HEK293 (cell line): ENCODE data around the gene ZNF574.
A peak's percentile ranks its signal among the peaks of the same experiment; 100 is the strongest.

Source experiments
- CTCF ChIA-PET: fragments of 350-600 bp; formaldehyde crosslinking; extraction: SDS; loops from one replicate; lab custom pipeline; 2021; ENCODE audit warnings: antibody characterized with exemption; lab: Yijun Ruan, JAX
- POLR2A ChIA-PET: fragments of 300-600 bp; formaldehyde crosslinking; extraction: SDS; loops from one replicate; lab custom pipeline; 2020; ENCODE audit warnings: antibody characterized with exemption, inconsistent platforms; lab: Yijun Ruan, JAX
- H3K27ac ChIP-seq: fragments of 200-500 bp; sonication (Bioruptor generic); 2 replicates; pipeline ENCODE4 v1.5.1; 2014; ENCODE audit warnings: low read depth, low read length, control low read depth, inconsistent platforms; ENCODE audit errors: extremely low read depth
- H3K36me3 ChIP-seq, 2 experiments: fragments of 200-500 bp in 1 of 2; sonication (Bioruptor generic) in 1 of 2; 1 replicate in 1 of 2; 2 replicates in 1 of 2; pipeline ENCODE4 v1.5.1; 2014 to 2017; ENCODE audit warnings: inconsistent platforms in 2 of 2, low read length in 2 of 2; ENCODE audit not compliant: control insufficient read depth in 2 of 2, insufficient read depth in 1 of 2
- H3K4me1 ChIP-seq: fragments of 200-500 bp; sonication (Bioruptor generic); 2 replicates; pipeline ENCODE4 v1.5.1; 2014; ENCODE audit warnings: mild to moderate bottlenecking, low read length, inconsistent platforms; ENCODE audit not compliant: control insufficient read depth, insufficient read depth
- H3K4me3 ChIP-seq: 2 replicates; pipeline ENCODE4 v1.5.1; 2011; ENCODE audit warnings: low read depth, mild to moderate bottlenecking, control low read depth, low read length, moderate library complexity
- H3K9me3 ChIP-seq: fragments of 200-500 bp; sonication (Bioruptor generic); 2 replicates; pipeline ENCODE4 v1.5.1; 2014; ENCODE audit warnings: low read depth, low read length, inconsistent platforms; ENCODE audit not compliant: control insufficient read depth, insufficient read depth
- AEBP2 ChIP-seq: fragments of 450-650 bp; formaldehyde crosslinking; IDR thresholded peaks from 2 replicates; pipeline ENCODE4 v1.5.1; 2016; ENCODE audit warnings: missing biosample characterization, missing genetic modification characterization, borderline replicate concordance
- EGR2 ChIP-seq: fragments of 450-650 bp; formaldehyde crosslinking; IDR thresholded peaks from 2 replicates; pipeline ENCODE4 v1.5.1; 2016; ENCODE audit warnings: low read depth, missing biosample characterization, missing genetic modification characterization
- GFI1B ChIP-seq: fragments of 450-650 bp; formaldehyde crosslinking; IDR thresholded peaks from 2 replicates; pipeline ENCODE4 v1.5.1; 2016; ENCODE audit warnings: missing biosample characterization, missing genetic modification characterization
- HOXA7 ChIP-seq: sonication (generic); formaldehyde crosslinking; IDR thresholded peaks from 2 replicates; pipeline ENCODE4 v1.8.1; 2022; ENCODE audit warnings: missing genetic modification reagents, borderline replicate concordance
- HOXD13 ChIP-seq: sonication (generic); formaldehyde crosslinking; IDR thresholded peaks from 2 replicates; pipeline ENCODE4 v1.8.0; 2022; ENCODE audit warnings: missing genetic modification reagents, borderline replicate concordance
- MEIS1 ChIP-seq: sonication (generic); formaldehyde crosslinking; IDR thresholded peaks from 2 replicates; pipeline ENCODE4 v1.8.1; 2022; ENCODE audit warnings: missing genetic modification reagents, mild to moderate bottlenecking, borderline replicate concordance
- OVOL3 ChIP-seq: fragments of 450-650 bp; formaldehyde crosslinking; IDR thresholded peaks from 2 replicates; pipeline ENCODE4 v1.5.1; 2016; ENCODE audit warnings: missing biosample characterization, missing genetic modification characterization
- PRDM1 ChIP-seq: fragments of 450-650 bp; formaldehyde crosslinking; IDR thresholded peaks from 2 replicates; pipeline ENCODE4; 2016; ENCODE audit warnings: missing biosample characterization, missing genetic modification characterization
- SETDB1 ChIP-seq: IDR thresholded peaks from one replicate; pipeline ENCODE4 v1.6.1; 2017; ENCODE audit warnings: mild to moderate bottlenecking, low read length, moderate library complexity, mixed read lengths; ENCODE audit not compliant: insufficient read length
- SP2 ChIP-seq: fragments of 450-650 bp; formaldehyde crosslinking; IDR thresholded peaks from 2 replicates; pipeline ENCODE4 v1.5.1; 2016; ENCODE audit warnings: missing biosample characterization, missing genetic modification characterization
- SP7 ChIP-seq: fragments of 450-650 bp; formaldehyde crosslinking; IDR thresholded peaks from 2 replicates; pipeline ENCODE4 v1.5.1; 2016; ENCODE audit warnings: missing biosample characterization, missing genetic modification characterization
- ZBTB21 ChIP-seq: fragments of 450-650 bp; formaldehyde crosslinking; IDR thresholded peaks from 2 replicates; pipeline ENCODE4 v1.5.1; 2017; ENCODE audit warnings: missing biosample characterization, missing genetic modification characterization
- ZNF155 ChIP-seq: fragments of 450-650 bp; formaldehyde crosslinking; IDR thresholded peaks from 2 replicates; pipeline ENCODE4 v1.5.1; 2016; ENCODE audit warnings: missing biosample characterization, missing genetic modification characterization
- ZNF19 ChIP-seq: fragments of 450-650 bp; formaldehyde crosslinking; IDR thresholded peaks from 2 replicates; pipeline ENCODE4; 2016; ENCODE audit warnings: missing biosample characterization, missing genetic modification characterization, low read depth
- ZNF23 ChIP-seq: fragments of 450-650 bp; formaldehyde crosslinking; IDR thresholded peaks from 2 replicates; pipeline ENCODE4 v1.5.1; 2016; ENCODE audit warnings: missing biosample characterization, missing genetic modification characterization, borderline replicate concordance
- ZNF266 ChIP-seq: fragments of 450-650 bp; formaldehyde crosslinking; IDR thresholded peaks from 2 replicates; pipeline ENCODE4 v1.5.1; 2016; ENCODE audit warnings: missing biosample characterization, missing genetic modification characterization, low read depth
- ZNF341 ChIP-seq: fragments of 450-650 bp; formaldehyde crosslinking; IDR thresholded peaks from 2 replicates; pipeline ENCODE4; 2016; ENCODE audit warnings: low read depth, missing biosample characterization, missing genetic modification characterization
- ZNF366 ChIP-seq: fragments of 450-650 bp; formaldehyde crosslinking; conservative IDR thresholded peaks from 2 replicates; pipeline ENCODE4 v1.5.1; 2016; ENCODE audit warnings: missing biosample characterization, missing genetic modification characterization
- ZNF433 ChIP-seq: fragments of 450-650 bp; formaldehyde crosslinking; IDR thresholded peaks from 2 replicates; pipeline ENCODE4 v1.5.1; 2016; ENCODE audit warnings: missing biosample characterization, missing genetic modification characterization, low read depth
- ZNF514 ChIP-seq: fragments of 450-650 bp; formaldehyde crosslinking; IDR thresholded peaks from 2 replicates; pipeline ENCODE4 v1.5.1; 2016; ENCODE audit warnings: missing biosample characterization, missing genetic modification characterization
- ZNF585B ChIP-seq: fragments of 450-650 bp; formaldehyde crosslinking; IDR thresholded peaks from 2 replicates; pipeline ENCODE4 v1.5.1; 2016; ENCODE audit warnings: missing biosample characterization, missing genetic modification characterization
- ZNF707 ChIP-seq: fragments of 450-650 bp; formaldehyde crosslinking; IDR thresholded peaks from 2 replicates; pipeline ENCODE4 v1.5.1; 2016; ENCODE audit warnings: missing biosample characterization, missing genetic modification characterization
- ZNF792 ChIP-seq: fragments of 450-650 bp; formaldehyde crosslinking; IDR thresholded peaks from 2 replicates; pipeline ENCODE4 v1.5.1; 2016; ENCODE audit warnings: missing biosample characterization, missing genetic modification characterization
- TF ChIP-seq, protein P1 (sequence below): fragments of 450-650 bp; formaldehyde crosslinking; IDR thresholded peaks from 2 replicates; pipeline ENCODE4 v1.5.1; 2017; ENCODE audit warnings: missing biosample characterization, missing genetic modification characterization
- TF ChIP-seq, protein P2 (sequence below): fragments of 450-650 bp; formaldehyde crosslinking; IDR thresholded peaks from 2 replicates; pipeline ENCODE4 v1.5.1; 2016; ENCODE audit warnings: missing biosample characterization, missing genetic modification characterization
- TF ChIP-seq, protein P3 (sequence below): IDR thresholded peaks from 2 replicates; pipeline ENCODE4 v1.6.1; 2011; ENCODE audit warnings: mild to moderate bottlenecking, low read depth, low read length, borderline replicate concordance

The ZNF574 gene

DNA sequence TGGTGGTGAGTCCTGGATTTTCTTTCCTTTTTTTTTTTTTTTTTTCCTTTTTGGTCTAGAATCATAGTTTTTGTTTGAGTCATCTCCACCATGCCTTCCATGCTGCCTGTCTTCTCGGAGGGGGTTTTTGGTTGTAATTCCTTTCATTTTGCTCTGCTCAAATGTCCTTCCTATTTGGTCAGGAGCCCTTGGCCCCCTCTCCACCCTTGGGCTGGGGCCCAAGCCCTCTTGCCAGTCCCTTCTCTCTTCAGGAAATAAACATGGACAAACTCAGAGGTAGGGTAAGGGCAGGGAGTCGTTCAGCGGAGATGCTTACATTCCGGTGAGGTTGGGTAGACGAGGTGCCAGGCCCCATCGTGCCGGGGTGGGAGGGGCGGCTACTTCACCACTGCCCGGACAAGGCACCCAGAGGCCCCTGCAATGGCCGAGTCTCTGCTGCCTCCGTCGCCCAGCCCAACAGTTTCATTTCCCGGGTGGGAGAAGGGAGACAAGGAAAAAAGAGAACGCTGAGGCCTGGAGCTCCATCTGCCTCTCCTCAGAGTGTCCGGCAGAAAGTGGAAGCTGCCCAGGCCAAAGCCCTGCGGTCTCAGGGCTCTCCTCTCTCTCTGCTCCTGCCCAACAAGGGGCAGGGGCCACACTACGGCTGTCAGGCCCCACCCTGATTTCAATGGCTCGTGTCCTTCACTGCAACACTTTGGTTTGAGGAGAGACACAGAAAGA, 12.7 kb downstream of the ZNF574 start:
- no peaks in the 10 kb centered on the region for H3K4me1 ChIP-seq
- TF ChIP-seq, protein P1, sequence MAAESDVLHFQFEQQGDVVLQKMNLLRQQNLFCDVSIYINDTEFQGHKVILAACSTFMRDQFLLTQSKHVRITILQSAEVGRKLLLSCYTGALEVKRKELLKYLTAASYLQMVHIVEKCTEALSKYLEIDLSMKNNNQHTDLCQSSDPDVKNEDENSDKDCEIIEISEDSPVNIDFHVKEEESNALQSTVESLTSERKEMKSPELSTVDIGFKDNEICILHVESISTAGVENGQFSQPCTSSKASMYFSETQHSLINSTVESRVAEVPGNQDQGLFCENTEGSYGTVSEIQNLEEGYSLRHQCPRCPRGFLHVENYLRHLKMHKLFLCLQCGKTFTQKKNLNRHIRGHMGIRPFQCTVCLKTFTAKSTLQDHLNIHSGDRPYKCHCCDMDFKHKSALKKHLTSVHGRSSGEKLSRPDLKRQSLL (tag by site-specific recombination), result no peak
- no peak for TF ChIP-seq MEIS1 (CRISPR knock-in tag)
- peak; percentile 47; the same call in 1 of the 2 replicates for TF ChIP-seq EGR2
- TF ChIP-seq, all 188 proteins: peak for 1
- Histone ChIP-seq H3K9me3 (no peaks in the 10 kb centered on the region), H3K27ac (no peak overlapping the region), H3K36me3 (peaks cover 0 to 4% of the 10 kb centered on the region in 2 experiments; a peak in 1 of 3 replicates), H3K4me3 (no peak overlapping the region)
- ChIA-PET POLR2A (interaction anchor here (0.5 kb wide), 1 partner anchor 55 kb away, joined by 3 read pairs; no protein-coding TSS in a partner anchor), CTCF (no interaction called here)

- ChIA-PET CTCF (interaction anchor here (3.3 kb wide), 1 partner anchor 19 kb away, joined by 19 read pairs; no protein-coding TSS in a partner anchor), POLR2A (no interaction called here)
- no peaks in the 10 kb centered on the region for H3K9me3 ChIP-seq
- H3K4me3 ChIP-seq, result no peak overlapping the region
- H3K4me1 ChIP-seq, result no peaks in the 10 kb centered on the region
- H3K36me3 ChIP-seq, result peaks cover 0 to under 1% of the 10 kb centered on the region in 2 experiments; a peak in 1 of 3 replicates
- H3K27ac ChIP-seq, result no peak overlapping the region
- no peak for TF ChIP-seq ZNF585B
- no peak for TF ChIP-seq SP2
- no peak for TF ChIP-seq SP7 (tag by site-specific recombination)
- TF ChIP-seq, protein P2, sequence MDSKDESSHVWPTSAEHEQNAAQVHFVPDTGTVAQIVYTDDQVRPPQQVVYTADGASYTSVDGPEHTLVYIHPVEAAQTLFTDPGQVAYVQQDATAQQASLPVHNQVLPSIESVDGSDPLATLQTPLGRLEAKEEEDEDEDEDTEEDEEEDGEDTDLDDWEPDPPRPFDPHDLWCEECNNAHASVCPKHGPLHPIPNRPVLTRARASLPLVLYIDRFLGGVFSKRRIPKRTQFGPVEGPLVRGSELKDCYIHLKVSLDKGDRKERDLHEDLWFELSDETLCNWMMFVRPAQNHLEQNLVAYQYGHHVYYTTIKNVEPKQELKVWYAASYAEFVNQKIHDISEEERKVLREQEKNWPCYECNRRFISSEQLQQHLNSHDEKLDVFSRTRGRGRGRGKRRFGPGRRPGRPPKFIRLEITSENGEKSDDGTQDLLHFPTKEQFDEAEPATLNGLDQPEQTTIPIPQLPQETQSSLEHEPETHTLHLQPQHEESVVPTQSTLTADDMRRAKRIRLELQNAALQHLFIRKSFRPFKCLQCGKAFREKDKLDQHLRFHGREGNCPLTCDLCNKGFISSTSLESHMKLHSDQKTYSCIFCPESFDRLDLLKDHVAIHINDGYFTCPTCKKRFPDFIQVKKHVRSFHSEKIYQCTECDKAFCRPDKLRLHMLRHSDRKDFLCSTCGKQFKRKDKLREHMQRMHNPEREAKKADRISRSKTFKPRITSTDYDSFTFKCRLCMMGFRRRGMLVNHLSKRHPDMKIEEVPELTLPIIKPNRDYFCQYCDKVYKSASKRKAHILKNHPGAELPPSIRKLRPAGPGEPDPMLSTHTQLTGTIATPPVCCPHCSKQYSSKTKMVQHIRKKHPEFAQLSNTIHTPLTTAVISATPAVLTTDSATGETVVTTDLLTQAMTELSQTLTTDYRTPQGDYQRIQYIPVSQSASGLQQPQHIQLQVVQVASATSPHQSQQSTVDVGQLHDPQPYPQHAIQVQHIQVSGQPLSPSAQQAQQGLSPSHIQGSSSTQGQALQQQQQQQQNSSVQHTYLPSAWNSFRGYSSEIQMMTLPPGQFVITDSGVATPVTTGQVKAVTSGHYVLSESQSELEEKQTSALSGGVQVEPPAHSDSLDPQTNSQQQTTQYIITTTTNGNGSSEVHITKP (tag by site-specific recombination), result peak; percentile 52; the same call in 1 of the 2 replicates
- TF ChIP-seq PRDM1 (tag by site-specific recombination), result peak; percentile 72; the same call in 1 of the 2 replicates
- no peak for TF ChIP-seq ZNF155 (tag by site-specific recombination)
- no peak for TF ChIP-seq AEBP2 (tag by site-specific recombination)
- TF ChIP-seq ZNF792 (tag by site-specific recombination), result no peak
- no peak for TF ChIP-seq ZNF341 (tag by site-specific recombination)
- no peak for TF ChIP-seq ZNF707 (tag by site-specific recombination)
- TF ChIP-seq SETDB1, result no peak
- no peak for TF ChIP-seq MEIS1 (CRISPR knock-in tag)
- no peak for TF ChIP-seq ZNF19 (tag by site-specific recombination)
- no peak for TF ChIP-seq ZBTB21
- no peak for TF ChIP-seq ZNF266 (tag by site-specific recombination)
- TF ChIP-seq HOXA7 (CRISPR knock-in tag), result no peak
- TF ChIP-seq OVOL3, result no peak
- no peak for TF ChIP-seq ZNF433 (tag by site-specific recombination)
- TF ChIP-seq GFI1B (tag by site-specific recombination), result no peak
- no peak for TF ChIP-seq ZNF23 (tag by site-specific recombination)
- no peak for TF ChIP-seq ZNF514 (tag by site-specific recombination)
- peak; percentile 50; the same call in 1 of the 2 replicates for TF ChIP-seq ZNF366 (tag by site-specific recombination)
- TF ChIP-seq HOXD13 (CRISPR knock-in tag), result no peak
- TF ChIP-seq, protein P3, sequence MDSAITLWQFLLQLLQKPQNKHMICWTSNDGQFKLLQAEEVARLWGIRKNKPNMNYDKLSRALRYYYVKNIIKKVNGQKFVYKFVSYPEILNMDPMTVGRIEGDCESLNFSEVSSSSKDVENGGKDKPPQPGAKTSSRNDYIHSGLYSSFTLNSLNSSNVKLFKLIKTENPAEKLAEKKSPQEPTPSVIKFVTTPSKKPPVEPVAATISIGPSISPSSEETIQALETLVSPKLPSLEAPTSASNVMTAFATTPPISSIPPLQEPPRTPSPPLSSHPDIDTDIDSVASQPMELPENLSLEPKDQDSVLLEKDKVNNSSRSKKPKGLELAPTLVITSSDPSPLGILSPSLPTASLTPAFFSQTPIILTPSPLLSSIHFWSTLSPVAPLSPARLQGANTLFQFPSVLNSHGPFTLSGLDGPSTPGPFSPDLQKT, result no peak
Measured at GRCh38 chr19:42089191-42089750, 13.3 kb downstream of the ZNF574 start.
